ENCODE data around the gene ADAMTS18. TPM values are rescaled to one million over a fixed set of nuclear protein-coding genes. Genes with fewer than 3 reads are reported as not detected.

ADAMTS18 gene
- polyA plus RNA-seq, 1 donor (not counting 4 experiments of a cell fraction or from before 2014, with no cell fraction given): not detected

GRCh38 chr16:77404775-77405174, 30.1 kb downstream of the ADAMTS18 start:
- dilution Hi-C loops (cut with MboI; ENCODE audit: extremely low pct_ligation_motif_present, low sequenced_read_pairs): no loop called here
- H4K20me1 ChIP-seq (ENCODE audit: control insufficient read depth, extremely low read depth, insufficient read depth, low read length): no peaks in the 10 kb centered on the region
- H3K27ac ChIP-seq (ENCODE audit: control insufficient read depth, insufficient read depth, low read length): no peak overlapping the region

GRCh38 chr16:77403732-77404131, 31.1 kb downstream of the ADAMTS18 start:
- TF ChIP-seq CTCF (optimal IDR thresholded peaks at IDR 0.05 in 1 of 3, IDR thresholded peaks at IDR 0.05 in 1 of 3, conservative IDR thresholded peaks at IDR 0.05 in 1 of 3; ENCODE audit: extremely low read depth in 1 of 3, insufficient read depth in 2 of 3, low read length in 3 of 3): no peak
- no peak for TF ChIP-seq EZH2 (IDR thresholded peaks at IDR 0.05; ENCODE audit: low read length)
- no peak for FAIRE-seq
- Histone ChIP-seq H3K9ac (ENCODE audit: control insufficient read depth, extremely low read depth, insufficient read depth, low read length) (no peak overlapping the region), H3K36me3 (ENCODE audit: control insufficient read depth in 2 of 2, extremely low read depth in 1 of 2, insufficient read depth in 2 of 2, low read length in 2 of 2) (no peaks in the 10 kb centered on the region), H3K79me2 (ENCODE audit: control insufficient read depth, insufficient read depth, low read length) (no peaks in the 10 kb centered on the region), H3K4me3 (ENCODE audit: control insufficient read depth in 2 of 3, extremely low read depth in 1 of 3, insufficient read depth in 2 of 3, low read depth in 1 of 3, low read length in 3 of 3) (no peak overlapping the region), H3K4me1 (ENCODE audit: control insufficient read depth, extremely low read depth, insufficient read depth, low read length) (no peaks in the 10 kb centered on the region), H4K20me1 (ENCODE audit: control insufficient read depth, extremely low read depth, insufficient read depth, low read length) (no peaks in the 10 kb centered on the region), H3K9me3 (ENCODE audit: control insufficient read depth, low read depth, low read length) (no peaks in the 10 kb centered on the region), H3K9me1 (ENCODE audit: control insufficient read depth, extremely low read depth, insufficient read depth, low read length) (no peaks in the 10 kb centered on the region), H3K27ac (ENCODE audit: control insufficient read depth, insufficient read depth, low read length) (no peak overlapping the region), H2AFZ (ENCODE audit: control insufficient read depth, low read length) (no peak overlapping the region), H3K27me3 (ENCODE audit: control insufficient read depth, extremely low read depth, insufficient read depth, low read length) (no peaks in the 10 kb centered on the region), H3K4me2 (ENCODE audit: control insufficient read depth, extremely low read depth, insufficient read depth, low read depth, low read length) (no peak overlapping the region)
- dilution Hi-C loops (cut with MboI; ENCODE audit: extremely low pct_ligation_motif_present, low sequenced_read_pairs): no loop called here
- no peak for DNase-seq (ENCODE audit: low read depth, low spot score)

More at GRCh38 chr16:77404775-77405174, 30.1 kb downstream of the ADAMTS18 start:
- no peaks in the 10 kb centered on the region for H3K9me1 ChIP-seq (ENCODE audit: control insufficient read depth, extremely low read depth, insufficient read depth, low read length)
- H3K9ac ChIP-seq (ENCODE audit: control insufficient read depth, extremely low read depth, insufficient read depth, low read length): no peak overlapping the region
- H3K9me3 ChIP-seq (ENCODE audit: control insufficient read depth, low read depth, low read length): no peaks in the 10 kb centered on the region
- no peak overlapping the region for H2AFZ ChIP-seq (ENCODE audit: control insufficient read depth, low read length)
- DNase-seq (ENCODE audit: low read depth, low spot score): no peak
- H3K4me1 ChIP-seq (ENCODE audit: control insufficient read depth, extremely low read depth, insufficient read depth, low read length): no peaks in the 10 kb centered on the region
- H3K27me3 ChIP-seq (ENCODE audit: control insufficient read depth, extremely low read depth, insufficient read depth, low read length): no peaks in the 10 kb centered on the region
- H3K36me3 ChIP-seq (ENCODE audit: control insufficient read depth in 2 of 2, extremely low read depth in 1 of 2, insufficient read depth in 2 of 2, low read length in 2 of 2): no peaks in the 10 kb centered on the region
- TF ChIP-seq EZH2 (IDR thresholded peaks at IDR 0.05; ENCODE audit: low read length) (no peak), CTCF (optimal IDR thresholded peaks at IDR 0.05 in 1 of 3, IDR thresholded peaks at IDR 0.05 in 1 of 3, conservative IDR thresholded peaks at IDR 0.05 in 1 of 3; ENCODE audit: extremely low read depth in 1 of 3, insufficient read depth in 2 of 3, low read length in 3 of 3) (no peak)
- no peaks in the 10 kb centered on the region for H3K79me2 ChIP-seq (ENCODE audit: control insufficient read depth, insufficient read depth, low read length)
- FAIRE-seq: no peak
- H3K4me2 ChIP-seq (ENCODE audit: control insufficient read depth, extremely low read depth, insufficient read depth, low read depth, low read length): no peak overlapping the region
- H3K4me3 ChIP-seq (ENCODE audit: control insufficient read depth in 2 of 3, extremely low read depth in 1 of 3, insufficient read depth in 2 of 3, low read depth in 1 of 3, low read length in 3 of 3): no peak overlapping the region
